IMR-90 (cell line): ENCODE measurements around the gene C12orf54. TPM values are rescaled to one million over a fixed set of nuclear protein-coding genes. Genes with fewer than 3 reads are reported as not detected.

Experiments
- ATAC-seq: fragments of 200-7000 bp; cut with Tn5 transposase; 2 replicates; pipeline ENCODE4 v1.9.1; 2020; ENCODE audit warnings: low read depth, mild to moderate bottlenecking, moderate library complexity
- BruUV-seq: library from RNA; stranded (reverse); fragments of 400-500 nt; replicated peaks from 2 replicates; lab custom pipeline; 2021; lab: Mats Ljungman, UMichigan
- CTCF ChIA-PET: fragments of 300-600 bp; formaldehyde crosslinking; extraction: SDS; loops from one replicate; lab custom pipeline; 2021; ENCODE audit warnings: antibody characterized with exemption; lab: Yijun Ruan, JAX
- POLR2A ChIA-PET: fragments of 300-600 bp; sonication (Branson Sonifier 250); formaldehyde crosslinking; loops from one replicate; lab custom pipeline; 2022; ENCODE audit warnings: antibody characterized with exemption; ENCODE audit not compliant: unreplicated experiment; lab: Charles Lee
- DNase-seq: peaks from one replicate; pipeline ENCODE4 v3.0.0; 2013
- H2AFZ ChIP-seq: replicated peaks from 2 replicates; pipeline ENCODE3; 2013; ENCODE audit warnings: low read length, mild to moderate bottlenecking; ENCODE audit not compliant: poor library complexity
- H2AK5ac ChIP-seq: 2 replicates; pipeline ENCODE4 v1.6.1; 2013; ENCODE audit warnings: low read depth, low read length, inconsistent platforms
- H2AK9ac ChIP-seq: replicated peaks from 2 replicates; pipeline ENCODE3; 2013; ENCODE audit warnings: mild to moderate bottlenecking, low read depth, low read length, moderate library complexity; ENCODE audit not compliant: poor library complexity
- H2BK120ac ChIP-seq: 2 replicates; pipeline ENCODE4 v1.6.1; 2013; ENCODE audit warnings: low read depth, low read length, inconsistent platforms
- H2BK15ac ChIP-seq: 3 replicates; pipeline ENCODE4 v1.6.1; 2013; ENCODE audit warnings: low read depth, low read length, inconsistent platforms
- H2BK20ac ChIP-seq: 2 replicates; pipeline ENCODE4 v1.6.1; 2013; ENCODE audit warnings: low read depth, mild to moderate bottlenecking, inconsistent platforms, low read length, moderate library complexity
- H2BK5ac ChIP-seq: 2 replicates; pipeline ENCODE4 v1.6.1; 2013; ENCODE audit warnings: mild to moderate bottlenecking, low read depth, low read length, inconsistent platforms; ENCODE audit not compliant: poor library complexity, severe bottlenecking
- H3K14ac ChIP-seq: replicated peaks from 2 replicates; pipeline ENCODE4 v1.6.1; 2013; ENCODE audit warnings: low read depth, low read length, inconsistent platforms
- H3K18ac ChIP-seq: 2 replicates; pipeline ENCODE4 v1.6.1; 2013; ENCODE audit warnings: low read depth, low read length, control low read depth
- H3K23ac ChIP-seq: 2 replicates; pipeline ENCODE4 v1.6.1; 2013; ENCODE audit warnings: low read depth, low read length, inconsistent platforms
- H3K27ac ChIP-seq: 2 replicates; pipeline ENCODE4 v1.5.1; 2013; ENCODE audit warnings: mild to moderate bottlenecking, control low read depth, low read length; ENCODE audit not compliant: insufficient read depth
- H3K27me3 ChIP-seq: 2 replicates; pipeline ENCODE4 v1.6.1; 2013; ENCODE audit warnings: low read length; ENCODE audit not compliant: control insufficient read depth, insufficient read depth
- H3K36me3 ChIP-seq: 2 replicates; pipeline ENCODE4 v1.6.1; 2013; ENCODE audit warnings: low read length, mixed read lengths; ENCODE audit not compliant: control insufficient read depth, insufficient read depth
- H3K4ac ChIP-seq: 2 replicates; pipeline ENCODE4 v1.6.1; 2013; ENCODE audit warnings: low read depth, low read length, inconsistent platforms
- H3K4me1 ChIP-seq: 2 replicates; pipeline ENCODE4 v1.6.1; 2013; ENCODE audit warnings: low read length, mixed read lengths; ENCODE audit not compliant: control insufficient read depth, insufficient read depth
- H3K4me2 ChIP-seq: 2 replicates; pipeline ENCODE4 v1.6.1; 2013; ENCODE audit warnings: low read depth, mild to moderate bottlenecking, control low read depth, low read length, moderate library complexity
- H3K4me3 ChIP-seq: 2 replicates; pipeline ENCODE4 v1.5.1; 2013; ENCODE audit warnings: low read depth, mild to moderate bottlenecking, control low read depth, low read length, moderate library complexity; ENCODE audit not compliant: insufficient read depth
- H3K56ac ChIP-seq: 2 replicates; pipeline ENCODE4 v1.6.1; 2013; ENCODE audit warnings: low read length, inconsistent platforms; ENCODE audit not compliant: insufficient read depth; ENCODE audit errors: extremely low read depth
- H3K79me1 ChIP-seq, 2 experiments: 2 replicates each; pipeline ENCODE4 v1.6.1; 2013; ENCODE audit warnings: low read length in 2 of 2, inconsistent platforms in 1 of 2, low read depth in 1 of 2
- H3K9ac ChIP-seq: 2 replicates; pipeline ENCODE4 v1.6.1; 2013; ENCODE audit warnings: low read depth, low read length, control low read depth
- H3K9me1 ChIP-seq: 2 replicates; pipeline ENCODE4 v1.6.1; 2013; ENCODE audit warnings: low read length, inconsistent platforms; ENCODE audit not compliant: insufficient read depth
- H3K9me3 ChIP-seq: 2 replicates; pipeline ENCODE4 v1.6.1; 2013; ENCODE audit warnings: low read length; ENCODE audit not compliant: control insufficient read depth, insufficient read depth
- H4K20me1 ChIP-seq: 2 replicates; pipeline ENCODE4 v1.6.1; 2013; ENCODE audit warnings: low read length, inconsistent platforms; ENCODE audit not compliant: insufficient read depth
- H4K5ac ChIP-seq: 2 replicates; pipeline ENCODE4 v1.6.1; 2013; ENCODE audit warnings: mild to moderate bottlenecking, low read depth, low read length, control low read depth
- H4K8ac ChIP-seq, 2 experiments: 2 replicates each; pipeline ENCODE4 v1.6.1; 2013; ENCODE audit warnings: low read depth in 2 of 2, low read length in 2 of 2, control low read depth in 1 of 2, inconsistent platforms in 1 of 2
- H4K91ac ChIP-seq: 2 replicates; pipeline ENCODE4 v1.6.1; 2013; ENCODE audit warnings: low read depth, low read length, inconsistent platforms; ENCODE audit not compliant: insufficient read depth
- CTCF ChIP-seq: conservative IDR thresholded peaks from 2 replicates; pipeline ENCODE4 v1.5.1; 2012; ENCODE audit warnings: mild to moderate bottlenecking, low read depth, low read length, improper control_type of control experiment
- FOS ChIP-seq: fragments of 150-350 bp; IDR thresholded peaks from 2 replicates; pipeline ENCODE4 v1.6.1; 2016; ENCODE audit warnings: low read depth, low read length
- RAD21 ChIP-seq: IDR thresholded peaks from 2 replicates; pipeline ENCODE4 v1.6.1; 2012; ENCODE audit warnings: low read length, improper control_type of control experiment
- SMC3 ChIP-seq: fragments of 150-350 bp; IDR thresholded peaks from 2 replicates; pipeline ENCODE4 v1.6.1; 2016; ENCODE audit warnings: low read depth, mild to moderate bottlenecking, antibody characterized with exemption, low read length, moderate library complexity
- USF2 ChIP-seq: fragments of 150-350 bp; IDR thresholded peaks from 2 replicates; pipeline ENCODE4 v1.6.1; 2017; ENCODE audit warnings: mild to moderate bottlenecking, antibody characterized with exemption, low read length, low read depth
- WGBS, 2 experiments: methylation state at CpG; one replicate each; pipeline versions ENCODE4 v1.1.5 to v1.1.7; 2013; ENCODE audit warnings: missing lambda C conversion rate in 2 of 2; ENCODE audit not compliant: insufficient read length in 1 of 2; ENCODE audit errors: extremely low coverage in 2 of 2; 5-methylcytosine and 5-hydroxymethylcytosine counted together
- dilution Hi-C: fragments of 300-500 bp; cut with HindIII; formaldehyde crosslinking; loops from one replicate; pipeline ENCODE4 v1.14.3; 2018; ENCODE audit warnings: low sequenced_read_pairs; ENCODE audit not compliant: unreplicated experiment
- in situ Hi-C: fragments of 300-500 bp; cut with MboI; formaldehyde crosslinking; loops from 3 replicates; pipeline ENCODE4 v1.14.3; 2019; ENCODE audit warnings: low sequenced_read_pairs, inconsistent platforms, mixed read lengths
- intact Hi-C: fragments of 100-400 bp; cut with micrococcal nuclease; formaldehyde crosslinking; loops from 2 replicates; pipeline ENCODE4 v1.10.0; 2022
- polyA plus RNA-seq, 3 experiments: library from polyadenylated mRNA; depleted of rRNA; stranded (reverse); fragments of >200 nt; gene quantifications; 2 replicates each; pipeline ENCODE4 v1.2.3, GENCODE V29; 2012; ENCODE audit warnings: low replicate concordance in 1 of 3
- total RNA-seq: library from RNA; depleted of rRNA; stranded (reverse); fragments of >200 nt; gene quantifications from 2 replicates; pipeline ENCODE4 v1.2.3, GENCODE V29; 2012

Gene C12orf54
- total and polyA plus RNA-seq, 2 of the 4 experiments (the other 2 are of a cell fraction): not detected

DNA sequence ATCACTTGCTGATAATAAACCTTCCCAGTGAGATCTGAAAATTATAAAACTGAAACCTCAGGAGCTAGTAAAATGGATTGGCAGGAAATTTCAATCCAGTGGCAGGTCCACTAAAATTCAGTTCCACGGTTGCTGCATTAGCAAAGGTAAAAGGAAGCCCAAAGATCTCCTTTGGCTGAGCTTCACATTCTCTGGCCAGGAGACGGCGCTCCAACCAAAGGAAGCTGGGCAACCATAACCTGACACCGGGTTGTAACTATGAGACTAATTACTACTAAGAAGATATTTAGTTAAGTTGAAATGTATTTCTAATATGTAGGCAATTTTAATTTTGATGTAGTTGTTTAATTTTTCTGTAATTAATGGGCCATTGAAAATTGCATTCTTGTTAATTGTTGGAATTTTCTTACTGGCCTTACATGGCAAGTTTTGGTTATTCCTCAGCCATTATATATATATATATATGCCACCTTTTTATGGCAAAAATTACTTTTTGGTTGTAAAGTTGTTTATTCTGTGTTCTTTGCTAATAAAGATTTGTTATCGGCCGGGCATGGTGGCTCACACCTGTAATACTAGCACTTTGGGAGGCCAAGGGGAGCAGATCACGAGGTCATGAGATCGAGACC lies 60.1 kb downstream of the C12orf54 start:
- H3K36me3 ChIP-seq: no peaks in the 10 kb centered on the region
- H3K4me3 ChIP-seq: no peak overlapping the region
- no peaks in the 10 kb centered on the region for H4K20me1 ChIP-seq
- POLR2A ChIA-PET: no interaction called here
- H3K9ac ChIP-seq: no peak overlapping the region
- no peak overlapping the region for H3K18ac ChIP-seq
- no peak overlapping the region for H3K4me2 ChIP-seq
- H3K9me3 ChIP-seq: no peaks in the 10 kb centered on the region
- no peak overlapping the region for H2BK5ac ChIP-seq
- H4K91ac ChIP-seq: no peak overlapping the region
- in situ Hi-C loops: loop anchor here (5.0 to 25.0 kb wide), 2 partner anchors 75 to 245 kb away; partner anchors contain the start of gene ADCY6
- no peak overlapping the region for H3K23ac ChIP-seq
- CTCF ChIA-PET: interaction anchor here (0.5 to 2.5 kb wide), 3 partner anchors 32 to 254 kb away, joined by 3 to 10 read pairs (median 3); no protein-coding TSS in a partner anchor
- H3K9me1 ChIP-seq: no peaks in the 10 kb centered on the region
- no peak overlapping the region for H2BK120ac ChIP-seq
- intact Hi-C loops: loop anchor here (1.0 kb wide), 1 partner anchor 76 kb away; no protein-coding TSS in a partner anchor
- DNase-seq (peak; percentile 31), ATAC-seq (peak; percentile 84)
- no peak overlapping the region for H3K4ac ChIP-seq
- H3K27ac ChIP-seq: no peak overlapping the region
- no peak overlapping the region for H3K14ac ChIP-seq
- no peak overlapping the region for H2AFZ ChIP-seq
- no peak overlapping the region for H4K5ac ChIP-seq
- TF ChIP-seq USF2 (no peak), FOS (no peak), SMC3 (peak; percentile 62), RAD21 (peak; percentile 66), CTCF (peak; percentile 62)
- H3K56ac ChIP-seq: no peak overlapping the region
- no peak overlapping the region for H2AK5ac ChIP-seq
- H4K8ac ChIP-seq: no peak overlapping the region
- 20% methylated on average over 1 of the region's 8 CpGs; no CpG with 5 or more reads in 1 of the 2 experiments for WGBS, 2 experiments
- H3K79me1 ChIP-seq: no peaks in the 10 kb centered on the region
- H2BK15ac ChIP-seq: no peak overlapping the region
- no TSS peak for BruUV-seq
- dilution Hi-C loops: no loop called here
- H3K27me3 ChIP-seq: peaks cover 4% of the 10 kb centered on the region; the same call in 1 of the 2 replicates
- H2BK20ac ChIP-seq: no peak overlapping the region
- H3K4me1 ChIP-seq: no peaks in the 10 kb centered on the region
- no peak overlapping the region for H2AK9ac ChIP-seq
